HG03066 (cell line): ENCODE measurements around the gene ZNF541.

ENCODE experiments used
- ATAC-seq: cut with Tn5 transposase; IDR thresholded peaks from one replicate; pipeline ENCODE4 v1.9.1; 2021; ENCODE audit warnings: low read depth; ENCODE audit not compliant: unreplicated experiment

Gene ZNF541

GRCh38 chr19:47547199-47547598, 25.7 kb downstream of the ZNF541 start:
- ATAC-seq, result no peak

GRCh38 chr19:47545061-47545948, 27.6 kb downstream of the ZNF541 start:
- no peak for ATAC-seq

GRCh38 chr19:47544476-47544875, 28.5 kb downstream of the ZNF541 start:
- no peak for ATAC-seq

- no peak for ATAC-seq
These were observed 28.9 kb downstream of the ZNF541 start for GRCh38 chr19:47544075-47544474.

DNA sequence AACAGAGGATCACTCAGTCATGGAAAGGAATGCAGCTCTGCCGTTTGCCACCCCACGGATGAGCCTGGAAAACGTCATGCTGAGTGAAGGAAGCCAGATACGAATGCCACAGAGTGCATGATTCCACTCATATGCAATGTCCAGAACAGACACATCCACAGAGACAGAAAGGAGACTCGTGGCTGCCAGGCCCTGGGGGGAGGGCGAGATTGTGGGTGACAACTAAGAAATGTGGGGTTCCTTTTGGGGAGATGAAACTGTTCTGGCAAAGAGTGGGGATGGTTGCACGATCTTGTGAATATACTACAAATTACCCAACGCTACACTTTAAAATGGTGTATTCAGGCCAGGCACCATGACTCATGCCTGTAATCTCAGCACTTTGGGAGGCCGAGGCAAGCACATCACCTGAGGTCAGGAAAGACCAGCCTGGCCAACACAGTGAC, 30.9 kb downstream of the ZNF541 start:
- ATAC-seq, result no peak

DNA sequence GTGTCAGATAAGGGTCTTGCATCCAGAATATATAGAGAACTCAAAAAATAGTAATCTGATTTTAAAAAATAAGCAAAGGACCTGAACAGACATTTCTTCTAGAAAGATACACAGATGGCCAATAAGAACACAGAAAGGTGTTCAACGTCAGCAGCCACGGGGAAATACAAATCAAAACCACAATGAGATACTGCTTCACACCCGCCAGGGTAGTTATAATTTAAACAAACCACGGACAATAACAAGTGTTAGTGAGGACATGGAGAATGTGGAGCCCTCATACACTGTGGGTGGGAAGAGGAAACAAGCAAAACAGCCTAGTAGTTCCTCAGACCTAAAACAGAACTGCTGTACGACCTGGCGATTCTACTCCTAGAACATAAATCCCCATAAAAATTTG, 31.4 kb downstream of the ZNF541 start:
- ATAC-seq, result no peak

DNA sequence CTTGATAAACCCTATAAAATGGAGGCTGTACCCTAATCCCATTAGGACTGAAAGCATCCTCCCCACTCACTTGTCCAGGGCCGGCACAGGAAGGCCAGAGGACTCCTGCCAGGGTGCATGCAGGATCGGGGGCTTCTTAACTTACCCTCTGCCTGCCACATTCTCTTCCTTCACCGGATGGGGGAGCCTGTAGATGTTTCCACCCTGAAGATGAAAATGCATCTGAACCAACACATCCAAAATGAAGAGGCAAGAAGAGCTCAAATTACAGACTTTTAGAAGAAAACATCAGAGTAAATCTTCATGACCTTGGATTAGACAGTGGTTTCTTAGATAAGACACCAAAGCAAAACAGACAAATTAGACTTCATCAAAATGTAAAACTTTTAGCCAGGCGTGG, 32.2 kb downstream of the ZNF541 start:
- no peak for ATAC-seq

DNA sequence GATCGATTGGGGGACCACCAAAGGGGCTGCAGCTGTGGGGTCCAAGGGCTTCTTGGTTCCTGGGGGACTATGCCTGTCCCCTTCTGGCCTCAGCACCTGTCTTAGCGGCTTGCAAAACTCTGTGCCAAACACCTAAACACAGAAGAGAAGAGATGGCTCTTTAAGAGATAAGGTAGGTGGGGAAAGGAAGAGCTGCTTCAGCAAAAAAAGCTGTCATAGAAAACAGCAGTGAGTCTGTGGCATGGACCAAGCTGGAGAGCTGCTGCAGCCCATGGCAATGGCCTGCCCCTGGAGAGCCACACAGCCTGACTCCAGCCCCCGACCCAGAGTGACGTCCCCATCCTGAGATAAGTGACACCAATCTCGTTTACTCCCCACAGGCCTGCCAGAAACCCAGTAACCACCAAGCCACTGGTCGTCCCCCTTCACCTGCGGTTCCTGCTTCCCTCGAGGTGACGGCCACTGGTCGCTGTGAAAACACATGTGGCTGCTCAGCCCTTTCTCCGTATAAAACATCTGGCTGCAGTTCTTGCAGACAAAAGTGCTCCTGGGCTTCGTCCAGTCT, 33.1 kb downstream of the ZNF541 start:
- no peak for ATAC-seq

DNA sequence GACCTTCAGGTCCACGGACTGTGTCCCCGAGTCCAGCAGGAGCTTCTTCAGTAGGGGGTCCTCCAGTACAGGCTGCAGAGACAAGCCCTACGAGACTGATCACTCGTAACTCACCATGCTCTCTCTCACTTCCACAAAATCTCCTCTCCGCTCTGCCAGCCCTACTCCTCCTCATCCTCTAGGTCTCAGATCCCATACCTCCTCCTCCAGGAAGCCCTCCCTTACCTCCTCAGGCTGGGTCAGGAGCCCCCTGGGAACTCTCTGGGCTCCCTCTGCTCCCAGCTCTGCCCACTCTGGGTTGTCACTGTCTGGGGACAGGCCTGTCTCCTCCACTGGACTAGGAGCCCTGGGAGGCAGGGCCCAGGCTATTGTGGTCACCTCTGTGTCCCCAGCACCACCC, 34.1 kb downstream of the ZNF541 start:
- ATAC-seq, result no peak

- no peak for ATAC-seq
These were observed 35.5 kb downstream of the ZNF541 start for GRCh38 chr19:47537493-47537892.

DNA sequence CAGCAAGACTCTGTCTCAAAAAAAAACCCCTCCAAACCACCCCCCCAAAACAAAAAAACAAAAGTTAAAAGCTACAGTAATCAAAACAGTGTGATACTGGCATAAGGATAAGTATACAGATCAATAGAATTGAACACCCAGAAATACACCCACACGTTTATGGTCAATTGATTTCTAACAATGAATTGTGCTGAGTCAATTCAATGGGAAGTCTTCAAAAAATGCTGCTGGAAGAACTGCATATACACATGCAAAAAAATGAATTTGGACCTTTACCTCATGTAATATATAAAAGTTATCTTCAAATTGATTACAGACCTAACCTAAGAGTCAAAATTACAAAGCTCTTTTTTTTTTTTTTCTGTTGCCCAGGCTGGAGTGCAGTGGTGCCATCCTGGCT, 38.3 kb downstream of the ZNF541 start:
- ATAC-seq, result no peak

GRCh38 chr19:47531640-47532387, 41.1 kb downstream of the ZNF541 start:
- ATAC-seq, result no peak

DNA sequence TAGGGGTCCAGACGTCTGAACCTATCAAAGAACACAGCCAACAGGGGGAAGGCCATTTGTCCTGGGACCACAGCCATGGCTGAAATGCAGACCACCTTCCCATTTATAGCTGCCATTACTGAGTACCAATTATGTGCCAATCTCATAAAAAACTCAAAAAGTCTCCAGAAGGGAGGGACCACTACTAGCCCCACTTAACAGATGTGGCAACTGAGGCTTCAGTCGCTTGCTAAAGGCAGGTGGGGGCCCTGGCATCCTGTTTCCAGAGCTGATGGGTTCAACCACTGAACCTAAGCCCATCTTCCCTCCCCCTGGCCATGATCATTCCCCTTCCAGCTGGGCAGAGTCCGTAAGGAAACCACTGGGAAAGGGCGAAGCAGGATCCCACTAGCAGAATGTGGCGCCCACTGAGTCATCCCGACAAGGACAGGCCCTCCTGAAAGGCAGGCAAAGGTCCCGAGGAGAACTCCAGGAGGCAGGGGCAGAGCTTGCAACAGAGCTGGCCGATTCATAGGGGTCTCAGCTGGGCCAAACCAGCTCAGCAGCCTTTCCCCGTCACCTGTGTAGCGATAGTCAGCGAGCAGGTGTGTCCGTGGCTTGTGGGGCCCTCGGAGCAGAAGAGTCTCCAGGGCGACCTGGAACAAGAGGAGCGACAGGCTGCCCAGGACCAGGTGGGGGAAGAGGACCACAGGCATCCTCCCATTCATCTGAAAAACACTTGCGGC, 43.8 kb downstream of the ZNF541 start:
- no peak for ATAC-seq

DNA sequence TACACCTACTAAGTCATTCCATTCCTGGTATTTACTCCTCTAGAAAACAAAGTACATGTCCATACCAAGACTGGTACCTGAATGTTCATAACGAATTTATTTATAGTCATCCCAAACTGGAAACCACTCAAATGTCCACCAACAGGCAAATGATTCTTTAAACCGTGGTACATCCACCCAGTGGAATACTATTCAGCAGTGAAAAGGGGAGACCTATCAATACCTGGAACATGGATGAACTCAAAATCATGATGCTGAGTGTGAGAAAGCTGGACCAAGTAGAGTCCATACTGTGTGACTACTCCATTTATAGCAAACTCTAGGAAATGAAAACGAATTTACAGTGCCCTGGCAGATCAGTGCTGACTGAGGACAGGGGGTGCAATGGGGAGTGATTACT, 46.1 kb downstream of the ZNF541 start:
- ATAC-seq, result no peak

- no peak for ATAC-seq
These were observed 49.5 kb downstream of the ZNF541 start for GRCh38 chr19:47523473-47523872.
